Measurements from ENCODE around the gene PSMD1.
"Not testable (repeated sequence)": the region's sequence is repeated elsewhere in the genome, so short reads cannot be mapped to it uniquely, and the experiment has no call there.

PSMD1 gene

GRCh38 chr2:231172025-231172424 is 115.4 kb downstream of the PSMD1 start:
- H3K9me3 ChIP-seq (ENCODE audit: control insufficient read depth, insufficient read depth, low read length), result no peaks in the 10 kb centered on the region
- no peaks in the 10 kb centered on the region for H3K27me3 ChIP-seq (ENCODE audit: control insufficient read depth, insufficient read depth, low read length)
- no peaks in the 10 kb centered on the region for H3K4me1 ChIP-seq (ENCODE audit: control insufficient read depth, insufficient read depth, low read length)
- no peak overlapping the region for H3K4me3 ChIP-seq (ENCODE audit: low read depth, low read length)
- no peak overlapping the region for H3K9ac ChIP-seq (ENCODE audit: low read depth, low read length)
- H3K36me3 ChIP-seq (ENCODE audit: control insufficient read depth, insufficient read depth, low read length), result peaks cover 5% of the 10 kb centered on the region

- no peaks in the 10 kb centered on the region for H3K36me3 ChIP-seq (ENCODE audit: control insufficient read depth, insufficient read depth, low read length)
- H3K4me3 ChIP-seq (ENCODE audit: low read depth, low read length), result no peak overlapping the region
Measured at GRCh38 chr2:231174211-231174651, 117.6 kb downstream of the PSMD1 start.

GRCh38 chr2:231176066-231176465 is 119.4 kb downstream of the PSMD1 start:
- Histone ChIP-seq H3K9me3 (ENCODE audit: control insufficient read depth, insufficient read depth, low read length) (no peaks in the 10 kb centered on the region), H3K27me3 (ENCODE audit: control insufficient read depth, insufficient read depth, low read length) (no peaks in the 10 kb centered on the region), H3K9ac (ENCODE audit: low read depth, low read length) (no peak overlapping the region), H3K36me3 (ENCODE audit: control insufficient read depth, insufficient read depth, low read length) (no peaks in the 10 kb centered on the region), H3K4me1 (ENCODE audit: control insufficient read depth, insufficient read depth, low read length) (peaks cover 4% of the 10 kb centered on the region), H3K4me3 (ENCODE audit: low read depth, low read length) (no peak overlapping the region)

More at GRCh38 chr2:231174211-231174651, 117.6 kb downstream of the PSMD1 start:
- Histone ChIP-seq H3K4me1 (ENCODE audit: control insufficient read depth, insufficient read depth, low read length) (no peaks in the 10 kb centered on the region), H3K9me3 (ENCODE audit: control insufficient read depth, insufficient read depth, low read length) (no peaks in the 10 kb centered on the region), H3K27me3 (ENCODE audit: control insufficient read depth, insufficient read depth, low read length) (no peaks in the 10 kb centered on the region), H3K9ac (ENCODE audit: low read depth, low read length) (no peak overlapping the region)

- no peak overlapping the region for H3K4me3 ChIP-seq (ENCODE audit: low read depth, low read length)
- no peaks in the 10 kb centered on the region for H3K9me3 ChIP-seq (ENCODE audit: control insufficient read depth, insufficient read depth, low read length)
- no peak overlapping the region for H3K9ac ChIP-seq (ENCODE audit: low read depth, low read length)
- peaks cover 4% of the 10 kb centered on the region for H3K4me1 ChIP-seq (ENCODE audit: control insufficient read depth, insufficient read depth, low read length)
- no peaks in the 10 kb centered on the region for H3K27me3 ChIP-seq (ENCODE audit: control insufficient read depth, insufficient read depth, low read length)
- H3K36me3 ChIP-seq (ENCODE audit: control insufficient read depth, insufficient read depth, low read length), result no peaks in the 10 kb centered on the region
Measured at GRCh38 chr2:231177156-231178025, 120.7 kb downstream of the PSMD1 start.

GRCh38 chr2:231178805-231179204 is 122.1 kb downstream of the PSMD1 start:
- H3K36me3 ChIP-seq (ENCODE audit: control insufficient read depth, insufficient read depth, low read length); H3K4me1 ChIP-seq (ENCODE audit: control insufficient read depth, insufficient read depth, low read length): not testable (repeated sequence)

DNA sequence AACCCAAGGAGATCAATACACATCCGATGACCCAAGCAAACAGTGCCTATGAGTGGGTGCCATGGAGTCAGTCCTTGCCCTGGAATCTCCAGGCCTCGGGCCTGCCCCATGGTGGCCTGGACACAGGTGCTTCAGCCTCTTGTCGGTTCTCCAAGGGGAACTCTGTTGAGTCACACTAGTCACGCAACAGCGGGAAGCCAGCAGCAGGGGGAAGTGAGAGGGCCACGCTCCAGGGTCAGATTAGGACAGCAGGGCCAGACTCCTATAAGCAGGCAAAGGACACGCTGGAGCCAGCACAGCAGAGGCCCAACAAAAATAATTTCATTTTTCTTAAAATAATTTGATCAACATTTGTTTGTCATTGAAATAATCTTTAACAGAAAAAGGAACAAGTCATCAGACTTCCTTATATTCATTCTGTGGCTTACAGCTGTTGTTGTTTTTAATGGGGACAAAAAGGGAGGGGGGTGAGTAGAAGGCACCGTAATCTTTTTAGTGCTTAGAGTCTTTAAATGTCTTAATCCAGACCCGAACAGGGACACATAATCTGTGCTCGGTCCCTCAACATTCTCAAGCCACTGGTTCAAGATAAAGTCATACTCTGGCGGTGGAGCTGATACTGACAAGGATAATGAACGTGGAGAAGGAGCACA is 125.3 kb downstream of the PSMD1 start:
- Histone ChIP-seq H3K27me3 (ENCODE audit: control insufficient read depth, insufficient read depth, low read length) (no peaks in the 10 kb centered on the region), H3K4me3 (ENCODE audit: low read depth, low read length) (no peak overlapping the region), H3K9me3 (ENCODE audit: control insufficient read depth, insufficient read depth, low read length) (no peaks in the 10 kb centered on the region), H3K9ac (ENCODE audit: low read depth, low read length) (no peak overlapping the region), H3K36me3 (ENCODE audit: control insufficient read depth, insufficient read depth, low read length) (no peaks in the 10 kb centered on the region), H3K4me1 (ENCODE audit: control insufficient read depth, insufficient read depth, low read length) (peaks cover 4% of the 10 kb centered on the region)

More at GRCh38 chr2:231178805-231179204, 122.1 kb downstream of the PSMD1 start:
- H3K9ac ChIP-seq (ENCODE audit: low read depth, low read length); H3K4me3 ChIP-seq (ENCODE audit: low read depth, low read length); H3K9me3 ChIP-seq (ENCODE audit: control insufficient read depth, insufficient read depth, low read length); H3K27me3 ChIP-seq (ENCODE audit: control insufficient read depth, insufficient read depth, low read length): not testable (repeated sequence)

DNA sequence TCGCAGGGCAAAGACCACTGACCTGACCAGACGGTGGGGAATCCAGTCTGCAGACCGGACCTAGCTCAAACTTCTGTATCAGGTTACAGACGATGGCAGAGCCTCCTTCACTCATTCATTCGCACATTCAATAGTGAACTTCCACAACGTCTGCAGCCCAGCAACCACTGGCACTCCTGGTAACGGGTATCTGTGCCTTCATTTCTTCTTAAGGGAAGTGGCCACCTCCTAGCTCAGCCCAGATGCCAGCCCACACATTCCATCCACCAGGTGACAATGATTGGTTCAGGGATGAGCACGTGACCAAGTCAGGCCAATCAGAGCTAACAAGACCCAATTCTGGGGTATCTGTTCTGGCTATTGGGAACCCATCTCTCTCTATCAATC is 125.8 kb downstream of the PSMD1 start:
- Histone ChIP-seq H3K9ac (ENCODE audit: low read depth, low read length) (no peak overlapping the region), H3K36me3 (ENCODE audit: control insufficient read depth, insufficient read depth, low read length) (no peaks in the 10 kb centered on the region), H3K27me3 (ENCODE audit: control insufficient read depth, insufficient read depth, low read length) (no peaks in the 10 kb centered on the region), H3K4me3 (ENCODE audit: low read depth, low read length) (no peak overlapping the region), H3K4me1 (ENCODE audit: control insufficient read depth, insufficient read depth, low read length) (peaks cover 4% of the 10 kb centered on the region), H3K9me3 (ENCODE audit: control insufficient read depth, insufficient read depth, low read length) (no peaks in the 10 kb centered on the region)

- no peaks in the 10 kb centered on the region for H3K9me3 ChIP-seq (ENCODE audit: control insufficient read depth, insufficient read depth, low read length)
- H3K27me3 ChIP-seq (ENCODE audit: control insufficient read depth, insufficient read depth, low read length), result no peaks in the 10 kb centered on the region
- peaks cover 4% of the 10 kb centered on the region for H3K4me1 ChIP-seq (ENCODE audit: control insufficient read depth, insufficient read depth, low read length)
- no peak overlapping the region for H3K9ac ChIP-seq (ENCODE audit: low read depth, low read length)
- no peak overlapping the region for H3K4me3 ChIP-seq (ENCODE audit: low read depth, low read length)
- no peaks in the 10 kb centered on the region for H3K36me3 ChIP-seq (ENCODE audit: control insufficient read depth, insufficient read depth, low read length)
Measured at GRCh38 chr2:231183851-231184250, 127.2 kb downstream of the PSMD1 start.

DNA sequence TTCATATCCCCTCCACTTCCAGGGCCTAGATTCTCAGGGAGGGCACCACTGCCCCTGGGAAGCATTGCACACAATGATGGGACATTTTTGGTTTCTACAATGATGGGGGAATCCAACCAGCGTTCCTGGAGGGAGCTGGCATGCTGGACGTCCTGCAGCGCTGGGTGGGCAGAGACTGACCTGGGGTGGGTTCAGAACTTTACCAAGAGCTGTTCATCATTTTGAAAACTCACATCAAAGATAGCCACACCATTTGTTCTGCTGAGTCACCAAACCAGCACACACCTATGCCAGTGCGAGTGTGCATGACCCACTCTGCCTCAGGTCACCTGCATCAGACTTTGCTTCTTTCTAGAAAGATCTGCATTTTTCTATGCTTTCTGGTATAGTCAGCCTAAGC is 127.7 kb downstream of the PSMD1 start:
- Histone ChIP-seq H3K27me3 (ENCODE audit: control insufficient read depth, insufficient read depth, low read length) (peaks cover 1% of the 10 kb centered on the region), H3K36me3 (ENCODE audit: control insufficient read depth, insufficient read depth, low read length) (no peaks in the 10 kb centered on the region), H3K4me3 (ENCODE audit: low read depth, low read length) (no peak overlapping the region), H3K9ac (ENCODE audit: low read depth, low read length) (no peak overlapping the region), H3K4me1 (ENCODE audit: control insufficient read depth, insufficient read depth, low read length) (peaks cover 4% of the 10 kb centered on the region), H3K9me3 (ENCODE audit: control insufficient read depth, insufficient read depth, low read length) (no peaks in the 10 kb centered on the region)

GRCh38 chr2:231185050-231185725 is 128.5 kb downstream of the PSMD1 start:
- H3K9ac ChIP-seq (ENCODE audit: low read depth, low read length), result no peak overlapping the region
- no peaks in the 10 kb centered on the region for H3K36me3 ChIP-seq (ENCODE audit: control insufficient read depth, insufficient read depth, low read length)
- no peaks in the 10 kb centered on the region for H3K4me1 ChIP-seq (ENCODE audit: control insufficient read depth, insufficient read depth, low read length)
- H3K4me3 ChIP-seq (ENCODE audit: low read depth, low read length), result no peak overlapping the region
- H3K27me3 ChIP-seq (ENCODE audit: control insufficient read depth, insufficient read depth, low read length), result peaks cover 2% of the 10 kb centered on the region
- H3K9me3 ChIP-seq (ENCODE audit: control insufficient read depth, insufficient read depth, low read length), result no peaks in the 10 kb centered on the region

- H3K9me3 ChIP-seq (ENCODE audit: control insufficient read depth, insufficient read depth, low read length), result no peaks in the 10 kb centered on the region
- H3K4me3 ChIP-seq (ENCODE audit: low read depth, low read length), result no peak overlapping the region
- H3K27me3 ChIP-seq (ENCODE audit: control insufficient read depth, insufficient read depth, low read length), result peaks cover 2% of the 10 kb centered on the region
- no peaks in the 10 kb centered on the region for H3K4me1 ChIP-seq (ENCODE audit: control insufficient read depth, insufficient read depth, low read length)
- H3K9ac ChIP-seq (ENCODE audit: low read depth, low read length), result no peak overlapping the region
- no peaks in the 10 kb centered on the region for H3K36me3 ChIP-seq (ENCODE audit: control insufficient read depth, insufficient read depth, low read length)
Measured at GRCh38 chr2:231185886-231186285, 129.2 kb downstream of the PSMD1 start.
